RWPE1 (cell line): ENCODE measurements around the gene GCLC.

Experiments used
- CTCF ChIA-PET: fragments of 350-600 bp; sonication (Branson Sonifier 250); formaldehyde crosslinking; extraction: SDS; loops from one replicate; lab custom pipeline; 2021; lab: Yijun Ruan, JAX
- POLR2A ChIA-PET: fragments of 400-600 bp; formaldehyde crosslinking; extraction: SDS; loops from one replicate; lab custom pipeline; 2020; ENCODE audit warnings: antibody characterized with exemption; ENCODE audit not compliant: low non-redundant PET; lab: Yijun Ruan, JAX
- DNase-seq: peaks from one replicate; pipeline ENCODE4 v3.0.0; 2012; ENCODE audit warnings: low spot score
- H3K27ac ChIP-seq: fragments of 450-650 bp; 2 replicates; pipeline ENCODE4 v1.5.1; 2017
- TF ChIP-seq, protein P1 (sequence below): fragments of 450-650 bp; conservative IDR thresholded peaks from 2 replicates; pipeline ENCODE4 v1.5.1; 2017; ENCODE audit warnings: low read depth, mild to moderate bottlenecking

GCLC gene

DNA sequence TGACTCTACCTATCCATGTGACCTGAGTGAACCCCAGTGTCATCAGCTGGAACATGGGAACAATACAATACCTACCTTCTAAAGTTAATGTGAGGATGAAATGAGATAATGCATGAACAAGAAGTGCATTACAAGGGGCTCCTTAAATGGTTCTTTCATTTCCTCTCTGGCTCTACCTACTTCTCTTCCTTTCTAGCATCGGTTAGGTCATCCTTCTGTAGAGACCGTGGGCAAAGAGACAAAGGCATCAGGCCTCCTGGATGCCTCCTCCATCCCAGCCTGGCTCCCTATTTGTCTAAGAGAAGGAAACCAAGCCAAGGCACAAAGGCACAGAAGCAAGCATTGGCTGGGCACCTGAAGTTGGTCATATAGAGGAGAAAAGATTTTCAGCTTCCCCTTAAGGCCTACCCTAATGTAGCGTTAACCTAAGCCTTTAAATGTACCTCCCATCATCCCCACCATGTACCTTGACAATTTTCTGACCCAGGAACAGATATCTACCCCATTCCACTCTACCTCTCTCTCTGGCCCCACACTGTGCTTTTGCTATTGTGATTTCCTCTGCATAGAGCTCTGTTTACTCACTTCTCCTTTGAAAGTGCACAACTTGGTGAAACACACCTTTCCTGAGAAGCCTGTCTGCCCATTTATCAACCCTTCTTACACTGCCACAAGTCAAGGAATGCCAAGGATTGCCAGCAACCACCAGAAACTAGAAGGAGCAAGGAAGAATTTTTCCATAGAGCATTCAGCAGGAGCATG is 86.6 kb downstream of the GCLC start:
- TF ChIP-seq, protein P1, sequence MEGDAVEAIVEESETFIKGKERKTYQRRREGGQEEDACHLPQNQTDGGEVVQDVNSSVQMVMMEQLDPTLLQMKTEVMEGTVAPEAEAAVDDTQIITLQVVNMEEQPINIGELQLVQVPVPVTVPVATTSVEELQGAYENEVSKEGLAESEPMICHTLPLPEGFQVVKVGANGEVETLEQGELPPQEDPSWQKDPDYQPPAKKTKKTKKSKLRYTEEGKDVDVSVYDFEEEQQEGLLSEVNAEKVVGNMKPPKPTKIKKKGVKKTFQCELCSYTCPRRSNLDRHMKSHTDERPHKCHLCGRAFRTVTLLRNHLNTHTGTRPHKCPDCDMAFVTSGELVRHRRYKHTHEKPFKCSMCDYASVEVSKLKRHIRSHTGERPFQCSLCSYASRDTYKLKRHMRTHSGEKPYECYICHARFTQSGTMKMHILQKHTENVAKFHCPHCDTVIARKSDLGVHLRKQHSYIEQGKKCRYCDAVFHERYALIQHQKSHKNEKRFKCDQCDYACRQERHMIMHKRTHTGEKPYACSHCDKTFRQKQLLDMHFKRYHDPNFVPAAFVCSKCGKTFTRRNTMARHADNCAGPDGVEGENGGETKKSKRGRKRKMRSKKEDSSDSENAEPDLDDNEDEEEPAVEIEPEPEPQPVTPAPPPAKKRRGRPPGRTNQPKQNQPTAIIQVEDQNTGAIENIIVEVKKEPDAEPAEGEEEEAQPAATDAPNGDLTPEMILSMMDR: no peak
- no peak overlapping the region for H3K27ac ChIP-seq
- ChIA-PET POLR2A (no interaction called here), CTCF (interaction anchor here (0.6 to 0.7 kb wide), 2 partner anchors 26 to 241 kb away, joined by 3 read pairs; no protein-coding TSS in a partner anchor)
- no peak for DNase-seq

DNA sequence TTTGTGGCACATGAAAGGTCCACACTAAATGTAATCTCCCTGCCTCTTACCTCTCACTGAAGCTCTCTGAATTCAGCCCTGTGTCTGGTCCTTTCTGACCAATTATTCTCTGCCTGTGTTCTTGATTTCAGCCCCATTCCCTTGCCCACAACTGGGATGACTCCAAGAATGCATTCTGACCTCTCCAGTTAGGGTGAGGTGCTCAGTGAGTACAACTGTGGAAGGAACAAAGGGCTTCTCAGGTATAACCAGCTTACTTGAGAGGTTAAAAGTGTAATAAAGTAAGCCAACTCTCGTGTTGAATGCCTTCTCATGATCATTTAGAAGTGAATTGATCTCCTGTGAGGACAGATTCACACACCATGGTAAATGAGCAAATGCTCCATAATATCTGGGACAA is 88.1 kb downstream of the GCLC start:
- ChIA-PET CTCF (interaction anchor here (0.6 kb wide), 1 partner anchor 472 kb away, joined by 4 read pairs; no protein-coding TSS in a partner anchor), POLR2A (no interaction called here)
- H3K27ac ChIP-seq: no peak overlapping the region
- TF ChIP-seq, protein P1: no peak
- DNase-seq: no peak

DNA sequence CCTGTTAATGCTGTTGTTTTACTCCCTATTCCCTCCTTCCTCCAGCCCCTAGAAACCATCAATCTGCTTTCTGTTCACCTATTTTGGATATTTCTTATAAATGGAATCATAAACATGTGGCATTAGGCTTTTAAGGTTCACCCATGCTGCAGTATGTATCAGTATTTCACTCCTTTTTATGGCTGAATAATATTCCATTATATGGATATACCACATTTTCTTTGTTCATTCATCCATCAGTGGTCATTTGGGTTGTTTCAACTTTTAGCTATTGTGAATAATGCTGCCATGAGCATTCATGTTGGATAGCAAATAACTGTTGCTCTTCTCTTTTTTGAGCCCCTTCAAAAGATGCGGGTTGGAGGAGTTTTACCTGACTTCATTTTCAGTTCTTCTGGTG is 89.2 kb downstream of the GCLC start:
- POLR2A ChIA-PET: no interaction called here
- DNase-seq: no peak
- CTCF ChIA-PET: no interaction called here
- TF ChIP-seq, protein P1: no peak
- H3K27ac ChIP-seq: no peak overlapping the region

DNA sequence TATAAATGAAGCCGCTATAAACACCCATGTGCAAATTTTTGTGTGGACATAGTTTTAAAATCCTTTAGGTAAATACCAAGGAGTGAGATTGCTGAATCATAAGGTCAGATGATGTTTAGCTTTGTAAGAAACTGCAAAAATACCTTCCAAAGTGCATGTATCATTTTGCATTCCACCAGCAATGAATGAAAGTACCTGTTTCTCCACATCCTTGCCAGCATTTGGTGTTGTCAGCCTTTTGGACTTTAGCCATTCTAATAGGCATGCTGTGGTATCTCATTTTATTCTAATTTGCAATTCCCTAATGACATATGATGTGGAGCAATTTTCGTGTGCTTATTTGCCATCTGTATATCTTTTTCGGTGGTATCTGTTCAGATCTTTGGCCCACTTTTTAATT is 93.7 kb downstream of the GCLC start:
- no peak overlapping the region for H3K27ac ChIP-seq
- DNase-seq: no peak
- TF ChIP-seq, protein P1: no peak
- ChIA-PET CTCF (no interaction called here), POLR2A (no interaction called here)

DNA sequence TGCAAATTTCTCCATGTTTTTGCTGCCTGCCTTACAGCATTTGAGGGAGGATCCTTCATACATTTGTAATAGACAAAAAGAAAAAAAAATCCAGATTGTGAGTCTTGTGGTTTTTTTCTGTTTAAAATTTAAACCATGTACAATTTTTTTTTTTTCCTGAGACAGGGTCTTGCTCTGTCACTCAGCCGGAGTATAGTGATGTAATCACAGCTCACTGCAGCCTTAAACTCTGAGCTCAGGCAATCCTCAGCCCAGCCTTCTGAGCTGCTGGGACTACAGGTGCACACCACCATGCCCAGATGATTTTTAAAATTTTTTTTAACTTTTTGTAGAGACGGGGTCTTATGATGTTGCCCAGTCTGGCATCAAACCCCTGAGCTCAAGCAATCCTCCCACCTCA is 97.0 kb downstream of the GCLC start:
- DNase-seq: no peak

More for the DNA sequence above, 97.0 kb downstream of the GCLC start:
- H3K27ac ChIP-seq: no peak overlapping the region
- TF ChIP-seq, protein P1: no peak
- CTCF ChIA-PET: interaction anchor here (0.6 to 1.0 kb wide), 2 partner anchors 37 to 174 kb away, joined by 3 to 4 read pairs; no protein-coding TSS in a partner anchor
- POLR2A ChIA-PET: no interaction called here
